Measurements from ENCODE around the gene GALT.

GALT gene

GRCh38 chr9:34615132-34615531, 31.3 kb upstream of the GALT start:
- TF ChIP-seq EZH2 (IDR thresholded peaks at IDR 0.05; ENCODE audit: borderline replicate concordance, low read depth, low read length, severe bottlenecking) (no peak), CTCF (IDR thresholded peaks at IDR 0.05; ENCODE audit: borderline replicate concordance, extremely low read depth, low read length, poor library complexity, severe bottlenecking) (no peak)
- no peak overlapping the region for H2AFZ ChIP-seq (ENCODE audit: low read depth, low read length)
- peaks cover 41% of the 10 kb centered on the region for H3K4me1 ChIP-seq (ENCODE audit: insufficient read depth, low read length)
- no peaks in the 10 kb centered on the region for H4K20me1 ChIP-seq (ENCODE audit: insufficient read depth, low read length)
- no peak overlapping the region for H3K4me3 ChIP-seq (ENCODE audit: low read depth in 1 of 2, low read length in 2 of 2)
- ATAC-seq (ENCODE audit: insufficient read depth, low read depth) (no peak), DNase-seq (no peak)
- no peaks in the 10 kb centered on the region for H3K9me3 ChIP-seq (ENCODE audit: insufficient read depth, low read length, severe bottlenecking)
- no peak overlapping the region for H3K4me2 ChIP-seq (ENCODE audit: insufficient read depth, low read length)
- H3K79me2 ChIP-seq (ENCODE audit: insufficient read depth, low read length), result peaks cover 24% of the 10 kb centered on the region
- H3K27me3 ChIP-seq (ENCODE audit: insufficient read depth, low read length, poor library complexity), result no peaks in the 10 kb centered on the region
- H3K9ac ChIP-seq (ENCODE audit: low read depth, low read length), result no peak overlapping the region
- H3K36me3 ChIP-seq (ENCODE audit: insufficient read depth, low read length), result peaks cover 36% of the 10 kb centered on the region
- H3K27ac ChIP-seq (ENCODE audit: low read length), result no peak overlapping the region

GRCh38 chr9:34620061-34620994, 26.1 kb upstream of the GALT start, which contains the start of gene DCTN3:
Gene DCTN3 (minus strand): TSS chr9:34620495. CDS start chr9:34620464, 31 bp downstream.
- H3K27ac ChIP-seq (ENCODE audit: low read length), result peak within 1 kb of the TSS; percentile 64
- H3K9ac ChIP-seq (ENCODE audit: low read depth, low read length), result peak within 1 kb of the TSS; percentile 70

GRCh38 chr9:34623374-34624235, 22.9 kb upstream of the GALT start:
- DNase-seq (no peak), ATAC-seq (ENCODE audit: insufficient read depth, low read depth) (no peak)
- Histone ChIP-seq H3K9ac (ENCODE audit: low read depth, low read length) (no peak overlapping the region), H3K4me2 (ENCODE audit: insufficient read depth, low read length) (no peak overlapping the region), H4K20me1 (ENCODE audit: insufficient read depth, low read length) (no peaks in the 10 kb centered on the region), H3K4me3 (ENCODE audit: low read depth in 1 of 2, low read length in 2 of 2) (no peak overlapping the region), H3K79me2 (ENCODE audit: insufficient read depth, low read length) (peaks cover 14% of the 10 kb centered on the region), H3K4me1 (ENCODE audit: insufficient read depth, low read length) (peaks cover 20% of the 10 kb centered on the region), H3K27ac (ENCODE audit: low read length) (no peak overlapping the region), H3K36me3 (ENCODE audit: insufficient read depth, low read length) (no peaks in the 10 kb centered on the region), H3K27me3 (ENCODE audit: insufficient read depth, low read length, poor library complexity) (peaks cover 16% of the 10 kb centered on the region), H3K9me3 (ENCODE audit: insufficient read depth, low read length, severe bottlenecking) (peaks cover 4% of the 10 kb centered on the region), H2AFZ (ENCODE audit: low read depth, low read length) (no peak overlapping the region)
- no peak for TF ChIP-seq CTCF (IDR thresholded peaks at IDR 0.05; ENCODE audit: borderline replicate concordance, extremely low read depth, low read length, poor library complexity, severe bottlenecking)
- no peak for TF ChIP-seq EZH2 (IDR thresholded peaks at IDR 0.05; ENCODE audit: borderline replicate concordance, low read depth, low read length, severe bottlenecking)

More at GRCh38 chr9:34620061-34620994, 26.1 kb upstream of the GALT start, which contains the start of gene DCTN3:
- Histone ChIP-seq H3K4me1 (ENCODE audit: insufficient read depth, low read length) (peaks cover 22% of the 10 kb centered on the region), H3K36me3 (ENCODE audit: insufficient read depth, low read length) (peaks cover 28% of the 10 kb centered on the region), H3K9me3 (ENCODE audit: insufficient read depth, low read length, severe bottlenecking) (peaks cover 4% of the 10 kb centered on the region), H3K27me3 (ENCODE audit: insufficient read depth, low read length, poor library complexity) (no peaks in the 10 kb centered on the region), H3K4me3 (ENCODE audit: low read depth in 1 of 2, low read length in 2 of 2) (peak within 1 kb of the TSS; percentile 77 to 85), H3K4me2 (ENCODE audit: insufficient read depth, low read length) (peak within 1 kb of the TSS; percentile 90), H3K79me2 (ENCODE audit: insufficient read depth, low read length) (peaks cover 14% of the 10 kb centered on the region), H2AFZ (ENCODE audit: low read depth, low read length) (peak within 1 kb of the TSS; percentile 78), H4K20me1 (ENCODE audit: insufficient read depth, low read length) (no peaks in the 10 kb centered on the region)
- ATAC-seq (ENCODE audit: insufficient read depth, low read depth) (peak; percentile 100), DNase-seq (peak; percentile 92)
- no peak for TF ChIP-seq EZH2 (IDR thresholded peaks at IDR 0.05; ENCODE audit: borderline replicate concordance, low read depth, low read length, severe bottlenecking)
- no peak for TF ChIP-seq CTCF (IDR thresholded peaks at IDR 0.05; ENCODE audit: borderline replicate concordance, extremely low read depth, low read length, poor library complexity, severe bottlenecking)

All from DND-41 (cell line).